Duodenal mucosa (tissue), 2 donors: Measurements from ENCODE around the gene SETD1B.

Experiments
- H3K27ac ChIP-seq: one replicate; pipeline ENCODE4 v1.7.0; 2013; ENCODE audit warnings: low read depth, low read length
- H3K27me3 ChIP-seq, 2 donors: one replicate each; pipeline ENCODE4 v1.7.0; 2013; ENCODE audit warnings: low read length in 2 of 2, control low read depth in 1 of 2; ENCODE audit not compliant: insufficient read depth in 2 of 2, control insufficient read depth in 1 of 2
- H3K36me3 ChIP-seq, 2 donors: one replicate each; pipeline ENCODE4 v1.7.0; 2013; ENCODE audit warnings: low read length in 2 of 2, control low read depth in 1 of 2; ENCODE audit not compliant: insufficient read depth in 2 of 2, control insufficient read depth in 1 of 2
- H3K4me1 ChIP-seq, 2 donors: one replicate each; pipeline ENCODE4 v1.7.0; 2013; ENCODE audit warnings: low read length in 2 of 2, control low read depth in 1 of 2; ENCODE audit not compliant: insufficient read depth in 2 of 2, control insufficient read depth in 1 of 2
- H3K4me3 ChIP-seq, 2 donors: one replicate each; pipeline ENCODE4 v1.7.0; 2013; ENCODE audit warnings: low read length in 2 of 2, low read depth in 1 of 2
- H3K9ac ChIP-seq, 2 donors: one replicate each; pipeline ENCODE4 v1.7.0; 2013; ENCODE audit warnings: low read length in 2 of 2, low read depth in 1 of 2
- H3K9me3 ChIP-seq, 2 donors: one replicate each; pipeline ENCODE4 v1.7.0; 2013; ENCODE audit warnings: low read length in 2 of 2, control low read depth in 1 of 2; ENCODE audit not compliant: control insufficient read depth in 1 of 2

SETD1B gene

GRCh38 chr12:121816925-121817647 lies 13.3 kb downstream of the SETD1B start:
- no peak overlapping the region for H3K27ac ChIP-seq
- no peaks in the 10 kb centered on the region for H3K9me3 ChIP-seq
- H3K9ac ChIP-seq, result no peak overlapping the region
- H3K36me3 ChIP-seq, result peaks cover 39 to 78% of the 10 kb centered on the region in 2 donors
- H3K27me3 ChIP-seq, result no peaks in the 10 kb centered on the region
- peaks cover 11 to 15% of the 10 kb centered on the region in 2 donors for H3K4me1 ChIP-seq
- no peak overlapping the region for H3K4me3 ChIP-seq

GRCh38 chr12:121817648-121818043 lies 13.8 kb downstream of the SETD1B start:
- H3K9ac ChIP-seq, result no peak overlapping the region
- H3K27ac ChIP-seq, result no peak overlapping the region
- peaks cover 41 to 83% of the 10 kb centered on the region in 2 donors for H3K36me3 ChIP-seq

GRCh38 chr12:121819212-121819949 lies 15.6 kb downstream of the SETD1B start:
- Histone ChIP-seq H3K9me3 (no peaks in the 10 kb centered on the region), H3K36me3 (peaks cover 46 to 88% of the 10 kb centered on the region in 2 donors), H3K27ac (no peak overlapping the region), H3K27me3 (no peaks in the 10 kb centered on the region), H3K9ac (no peak overlapping the region), H3K4me3 (no peak overlapping the region), H3K4me1 (no peaks in the 10 kb centered on the region)

More at GRCh38 chr12:121817648-121818043, 13.8 kb downstream of the SETD1B start:
- peaks cover 11 to 13% of the 10 kb centered on the region in 2 donors for H3K4me1 ChIP-seq
- no peak overlapping the region for H3K4me3 ChIP-seq
- H3K9me3 ChIP-seq, result no peaks in the 10 kb centered on the region
- no peaks in the 10 kb centered on the region for H3K27me3 ChIP-seq

- no peaks in the 10 kb centered on the region for H3K27me3 ChIP-seq
- H3K9me3 ChIP-seq, result no peaks in the 10 kb centered on the region
- no peak overlapping the region for H3K9ac ChIP-seq
- no peaks in the 10 kb centered on the region for H3K4me1 ChIP-seq
- peaks cover 46 to 84% of the 10 kb centered on the region in 2 donors for H3K36me3 ChIP-seq
- no peak overlapping the region for H3K4me3 ChIP-seq
- no peak overlapping the region for H3K27ac ChIP-seq
These were observed 16.2 kb downstream of the SETD1B start for GRCh38 chr12:121820056-121820455.

- Histone ChIP-seq H3K36me3 (peaks cover 43 to 78% of the 10 kb centered on the region in 2 donors), H3K27me3 (no peaks in the 10 kb centered on the region), H3K9me3 (no peaks in the 10 kb centered on the region), H3K4me1 (no peaks in the 10 kb centered on the region), H3K9ac (no peak overlapping the region), H3K4me3 (no peak overlapping the region), H3K27ac (no peak overlapping the region)
These were observed 18.7 kb downstream of the SETD1B start for GRCh38 chr12:121822393-121823100.

- Histone ChIP-seq H3K9me3 (no peaks in the 10 kb centered on the region), H3K4me1 (no peaks in the 10 kb centered on the region), H3K27ac (no peak overlapping the region), H3K4me3 (no peak overlapping the region), H3K27me3 (no peaks in the 10 kb centered on the region), H3K36me3 (peaks cover 43 to 78% of the 10 kb centered on the region in 2 donors), H3K9ac (no peak overlapping the region)
These were observed 19.4 kb downstream of the SETD1B start for GRCh38 chr12:121823101-121823726.

- no peak overlapping the region for H3K4me3 ChIP-seq
- H3K27ac ChIP-seq, result no peak overlapping the region
- H3K4me1 ChIP-seq, result no peaks in the 10 kb centered on the region
- H3K9ac ChIP-seq, result no peak overlapping the region
- peaks cover 48 to 79% of the 10 kb centered on the region in 2 donors for H3K36me3 ChIP-seq
- H3K27me3 ChIP-seq, result no peaks in the 10 kb centered on the region
- no peaks in the 10 kb centered on the region for H3K9me3 ChIP-seq
These were observed 19.9 kb downstream of the SETD1B start for GRCh38 chr12:121823727-121824115.

GRCh38 chr12:121825041-121825523 lies 21.3 kb downstream of the SETD1B start:
- no peaks in the 10 kb centered on the region for H3K27me3 ChIP-seq
- no peak overlapping the region for H3K9ac ChIP-seq
- H3K36me3 ChIP-seq, result peaks cover 44 to 79% of the 10 kb centered on the region in 2 donors
- no peaks in the 10 kb centered on the region for H3K9me3 ChIP-seq
- no peak overlapping the region for H3K4me3 ChIP-seq
- no peak overlapping the region for H3K27ac ChIP-seq
- no peaks in the 10 kb centered on the region for H3K4me1 ChIP-seq

- Histone ChIP-seq H3K36me3 (peaks cover 46 to 73% of the 10 kb centered on the region in 2 donors), H3K27ac (no peak overlapping the region), H3K9ac (no peak overlapping the region), H3K27me3 (no peaks in the 10 kb centered on the region), H3K9me3 (no peaks in the 10 kb centered on the region), H3K4me3 (no peak overlapping the region), H3K4me1 (no peaks in the 10 kb centered on the region)
These were observed 22.7 kb downstream of the SETD1B start for GRCh38 chr12:121826318-121827150.
